Spleen (tissue), 11 donors: Measurements from ENCODE around the gene JMJD1C. TPM values are rescaled to one million over a fixed set of nuclear protein-coding genes. Genes with fewer than 3 reads are reported as not detected.

Source experiments
- DNase-seq: peaks from one replicate; pipeline ENCODE4 v3.0.0-alpha.2; 2020
- H3K27ac ChIP-seq, 8 donors: fragments of 200-600 bp; sonication (generic) in 7 of 8; 1 replicate in 4 of 8; 2 replicates in 4 of 8; pipeline versions ENCODE4 v1.5.0 to v1.8.0; 2016 to 2021; ENCODE audit warnings: inconsistent platforms in 4 of 8, mild to moderate bottlenecking in 4 of 8, moderate library complexity in 1 of 8
- H3K27me3 ChIP-seq, 7 donors: fragments of 200-600 bp; sonication (generic) in 6 of 7; replicated peaks in 1 of 7; 1 replicate in 4 of 7; 2 replicates in 3 of 7; pipeline versions ENCODE4 v1.5.0 to v1.8.0; 2016 to 2021; ENCODE audit warnings: inconsistent platforms in 3 of 7, mild to moderate bottlenecking in 1 of 7
- H3K36me3 ChIP-seq, 6 donors: fragments of 200-600 bp; sonication (generic) in 5 of 6; 1 replicate in 4 of 6; 2 replicates in 2 of 6; pipeline versions ENCODE4 v1.5.0 to v1.8.0; 2016 to 2021; ENCODE audit warnings: inconsistent platforms in 2 of 6
- H3K4me1 ChIP-seq, 6 donors: fragments of 200-600 bp; sonication (generic) in 5 of 6; 1 replicate in 3 of 6; 2 replicates in 3 of 6; pipeline versions ENCODE4 v1.5.0 to v1.8.0; 2016 to 2021; ENCODE audit warnings: inconsistent platforms in 3 of 6
- H3K4me3 ChIP-seq, 8 donors: fragments of 200-600 bp; sonication (generic) in 7 of 8; 1 replicate in 4 of 8; 2 replicates in 4 of 8; pipeline versions ENCODE4 v1.5.0 to v1.8.0; 2016 to 2021; ENCODE audit warnings: inconsistent platforms in 4 of 8, mild to moderate bottlenecking in 4 of 8, moderate library complexity in 2 of 8
- H3K9me3 ChIP-seq, 8 donors: fragments of 200-600 bp; sonication (generic) in 7 of 8; 1 replicate in 4 of 8; 2 replicates in 4 of 8; pipeline versions ENCODE4 v1.5.0 to v1.8.0; 2016 to 2021; ENCODE audit warnings: inconsistent platforms in 4 of 8
- POLR2A ChIP-seq, 3 donors: fragments of 450-650 bp; IDR thresholded peaks; one replicate each; pipeline ENCODE4 v1.5.1; 2017; ENCODE audit warnings: antibody characterized with exemption in 3 of 3, mild to moderate bottlenecking in 1 of 3
- POLR2AphosphoS5 ChIP-seq, 3 donors: sonication (generic); formaldehyde crosslinking; IDR thresholded peaks; one replicate each; pipeline ENCODE4 v1.5.1; 2017; ENCODE audit warnings: antibody characterized with exemption in 3 of 3
- WGBS, 5 donors: extraction: QIAGEN DNeasy Blood & Tissue Kit in 3 of 5; methylation state at CpG; one replicate each; pipeline versions ENCODE4 v1.1.5 to v1.1.7; 2013 to 2018; 5-methylcytosine and 5-hydroxymethylcytosine counted together
- intact Hi-C: fragments of 100-400 bp; cut with DNase I; formaldehyde crosslinking; loops from one replicate; pipeline ENCODE4 v1.15.0; 2023; ENCODE audit warnings: low total_unique reads
- polyA plus RNA-seq, 3 donors: library from polyadenylated mRNA; stranded (reverse); fragments of 200-250 nt; gene quantifications; one replicate each; pipeline ENCODE4 v1.2.1, GENCODE V29; 2013
- total RNA-seq, 7 donors: library from RNA; depleted of rRNA in 3 of 7; stranded (reverse); fragments of >200 nt in 3 of 7; fragmentation: NEBNext Ultra II Directional in 4 of 7; extraction: Animal tissue kit (Norgen Biotek cat#: 25700) in 4 of 7; gene quantifications; one replicate each; pipeline versions ENCODE4 v1.1.0 to v1.2.1, GENCODE V29; 2016 to 2021
- TF ChIP-seq, protein P1 (sequence below), 11 experiments: fragments of 200-600 bp in 7 of 11; fragments of 450-650 bp in 4 of 11; sonication (generic) in 4 of 11; IDR thresholded peaks in 8 of 11; conservative IDR thresholded peaks in 3 of 11; 1 replicate in 7 of 11; 2 replicates in 4 of 11; pipeline versions ENCODE4 v1.4.0 to v1.8.0; 2016 to 2021; ENCODE audit warnings: antibody characterized with exemption in 11 of 11, inconsistent platforms in 4 of 11, mild to moderate bottlenecking in 1 of 11
- donor health status: healthy with polysubstance abuse.
- donor health status: DM: no; HTN: no; CAD: no; lungs with moderate emphysema.
- donor health status: DM: no; HTN: no; CAD: no.
- donor health status: Bipolar disorder and iron deficiency.
- donor health status: healthy.
- donor health status: DM: no; HTN: no; CAD: no.
- donor health status: DM: yes; HTN: yes; CAD: no.

JMJD1C gene
- total and polyA plus RNA-seq, 10 donors, result 54.3 to 272 (median 137) TPM

DNA sequence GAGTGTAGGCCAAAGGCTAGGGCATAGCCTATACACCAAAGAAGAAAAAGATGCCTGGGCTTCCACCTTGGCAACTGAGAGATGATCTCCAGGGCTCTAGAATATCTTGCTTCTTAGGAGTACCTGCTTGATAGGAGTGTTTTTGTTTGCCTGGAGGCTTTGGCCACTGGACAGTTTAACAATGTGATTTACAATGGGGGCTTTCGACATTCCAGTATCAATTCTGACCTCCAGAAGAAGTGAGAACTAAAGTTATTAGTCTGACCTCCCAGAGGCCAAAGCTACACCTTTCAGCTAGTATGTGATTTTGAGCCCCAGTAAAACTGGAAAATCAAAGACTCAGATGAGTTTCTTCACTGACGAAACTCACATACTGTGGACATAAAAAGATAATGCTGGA, 96.1 kb downstream of the JMJD1C start:
- intact Hi-C loops, result no loop called here
- TF ChIP-seq, protein P1, sequence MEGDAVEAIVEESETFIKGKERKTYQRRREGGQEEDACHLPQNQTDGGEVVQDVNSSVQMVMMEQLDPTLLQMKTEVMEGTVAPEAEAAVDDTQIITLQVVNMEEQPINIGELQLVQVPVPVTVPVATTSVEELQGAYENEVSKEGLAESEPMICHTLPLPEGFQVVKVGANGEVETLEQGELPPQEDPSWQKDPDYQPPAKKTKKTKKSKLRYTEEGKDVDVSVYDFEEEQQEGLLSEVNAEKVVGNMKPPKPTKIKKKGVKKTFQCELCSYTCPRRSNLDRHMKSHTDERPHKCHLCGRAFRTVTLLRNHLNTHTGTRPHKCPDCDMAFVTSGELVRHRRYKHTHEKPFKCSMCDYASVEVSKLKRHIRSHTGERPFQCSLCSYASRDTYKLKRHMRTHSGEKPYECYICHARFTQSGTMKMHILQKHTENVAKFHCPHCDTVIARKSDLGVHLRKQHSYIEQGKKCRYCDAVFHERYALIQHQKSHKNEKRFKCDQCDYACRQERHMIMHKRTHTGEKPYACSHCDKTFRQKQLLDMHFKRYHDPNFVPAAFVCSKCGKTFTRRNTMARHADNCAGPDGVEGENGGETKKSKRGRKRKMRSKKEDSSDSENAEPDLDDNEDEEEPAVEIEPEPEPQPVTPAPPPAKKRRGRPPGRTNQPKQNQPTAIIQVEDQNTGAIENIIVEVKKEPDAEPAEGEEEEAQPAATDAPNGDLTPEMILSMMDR (IDR thresholded peaks at IDR 0.05 in 8 of 11, conservative IDR thresholded peaks at IDR 0.05 in 3 of 11), result no peak
- no peak for TF ChIP-seq POLR2AphosphoS5 (IDR thresholded peaks at IDR 0.05)
- TF ChIP-seq POLR2A (IDR thresholded peaks at IDR 0.05), result no peak
- WGBS, 5 donors, result 94 to 100% (median 97%) methylated on average over 2 of the region's 2 CpGs

DNA sequence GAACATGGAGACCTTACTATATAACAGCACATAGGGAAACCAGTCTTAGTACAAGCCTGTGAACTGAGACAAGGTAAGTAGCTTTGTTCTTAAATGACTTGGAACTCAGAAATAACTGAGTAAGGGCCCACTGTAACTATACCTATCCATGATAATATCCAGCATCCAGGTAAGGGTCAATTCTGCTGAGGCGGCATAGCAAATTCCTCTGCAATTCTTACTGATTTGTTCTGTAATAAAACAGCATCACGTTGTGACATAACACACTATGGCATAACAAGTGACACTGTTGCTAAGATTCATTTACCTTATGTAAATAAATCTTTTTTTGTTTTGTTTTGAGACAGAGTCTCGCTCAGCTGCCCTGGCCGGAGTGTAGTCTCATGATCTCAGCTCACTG, 97.4 kb downstream of the JMJD1C start:
- Histone ChIP-seq H3K27me3 (no peaks in the 10 kb centered on the region), H3K9me3 (no peaks in the 10 kb centered on the region), H3K4me3 (no peak overlapping the region), H3K4me1 (peaks cover 0 to 8% (median 0%) of the 10 kb centered on the region in 6 donors), H3K27ac (no peak overlapping the region), H3K36me3 (no peaks in the 10 kb centered on the region)
- TF ChIP-seq POLR2AphosphoS5 (IDR thresholded peaks at IDR 0.05) (no peak), POLR2A (IDR thresholded peaks at IDR 0.05) (no peak)
- TF ChIP-seq, protein P1 (IDR thresholded peaks at IDR 0.05 in 8 of 11, conservative IDR thresholded peaks at IDR 0.05 in 3 of 11), result no peak
- intact Hi-C loops, result no loop called here
- no peak for DNase-seq
- WGBS, 5 donors, result 89 to 95% (median 93%) methylated on average over 4 of the region's 4 CpGs

More for the DNA sequence above, 96.1 kb downstream of the JMJD1C start:
- peaks cover 0 to 7% (median 0%) of the 10 kb centered on the region in 6 donors for H3K4me1 ChIP-seq
- no peaks in the 10 kb centered on the region for H3K9me3 ChIP-seq
- no peak overlapping the region for H3K27ac ChIP-seq
- H3K27me3 ChIP-seq, result no peaks in the 10 kb centered on the region
- no peak for DNase-seq
- no peak overlapping the region for H3K4me3 ChIP-seq
- H3K36me3 ChIP-seq, result no peaks in the 10 kb centered on the region

DNA sequence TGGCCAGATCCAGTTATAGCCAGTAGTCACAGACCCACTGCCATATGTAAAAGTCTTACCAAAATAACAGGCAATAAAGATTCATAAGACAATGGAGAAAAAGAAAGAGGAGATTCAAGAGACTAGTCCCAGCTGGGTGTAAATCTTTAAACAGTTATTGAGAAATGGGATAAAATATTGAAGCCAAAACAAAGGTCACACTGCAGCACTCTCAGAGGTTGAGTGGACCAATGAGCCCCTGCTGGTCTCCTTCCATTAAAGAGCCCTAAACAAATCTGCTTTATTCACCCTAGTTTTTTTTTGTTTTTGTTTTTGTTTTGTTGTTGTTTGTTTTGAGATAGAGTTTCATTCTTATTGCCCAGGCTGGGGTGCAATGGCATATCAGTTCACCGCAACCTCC, 98.8 kb downstream of the JMJD1C start:
- H3K4me3 ChIP-seq, result no peak overlapping the region
- TF ChIP-seq POLR2A (IDR thresholded peaks at IDR 0.05), result no peak
- no peaks in the 10 kb centered on the region for H3K36me3 ChIP-seq
- 96 to 100% (median 100%) methylated on average over 1 of the region's 1 CpG for WGBS, 5 donors
- peaks cover 0 to 8% (median 0%) of the 10 kb centered on the region in 6 donors for H3K4me1 ChIP-seq
- no peak overlapping the region for H3K27ac ChIP-seq
- no peak for DNase-seq
- intact Hi-C loops, result no loop called here
- H3K27me3 ChIP-seq, result no peaks in the 10 kb centered on the region
- no peaks in the 10 kb centered on the region for H3K9me3 ChIP-seq

DNA sequence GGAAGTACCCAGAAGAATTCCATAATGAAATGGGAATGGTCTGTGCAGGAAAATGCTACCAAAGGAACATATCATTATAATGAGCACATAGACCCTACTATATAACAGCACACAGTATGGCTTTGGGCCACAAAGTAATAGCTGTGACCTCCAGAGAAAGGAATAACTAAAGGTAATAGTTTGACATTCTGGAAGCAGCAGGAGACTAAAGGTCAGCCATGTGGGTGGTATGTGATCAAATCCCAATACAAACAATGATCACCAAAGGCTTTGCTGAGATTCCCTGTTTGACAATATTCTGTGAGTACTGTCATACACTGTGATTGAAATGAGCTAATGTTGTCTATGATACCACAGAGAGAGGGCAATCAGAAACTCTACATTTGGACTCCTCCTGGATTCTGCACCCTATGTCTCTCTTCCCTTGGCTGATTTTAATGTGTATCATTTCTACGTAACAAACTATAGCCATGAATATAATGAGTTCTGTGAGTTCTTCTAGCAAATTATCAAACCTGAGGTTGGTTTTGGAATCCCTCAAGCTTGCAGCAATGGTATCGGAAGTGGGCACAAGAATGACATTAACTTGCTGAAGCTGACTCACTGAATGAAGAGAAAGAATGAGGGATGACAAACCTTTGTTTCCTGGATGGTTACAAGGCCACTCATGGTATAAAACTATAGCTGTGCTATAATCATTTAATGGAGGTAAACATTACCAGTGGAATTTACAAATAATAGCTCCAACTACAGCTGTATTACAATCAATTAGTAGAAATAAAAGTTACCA, 99.6 kb downstream of the JMJD1C start:
- no peak overlapping the region for H3K27ac ChIP-seq
- 97 to 100% (median 99%) methylated on average over 2 of the region's 2 CpGs for WGBS, 5 donors
- no peaks in the 10 kb centered on the region for H3K9me3 ChIP-seq
- H3K4me3 ChIP-seq, result no peak overlapping the region
- intact Hi-C loops, result no loop called here
- H3K27me3 ChIP-seq, result no peaks in the 10 kb centered on the region
- TF ChIP-seq POLR2AphosphoS5 (IDR thresholded peaks at IDR 0.05) (no peak), POLR2A (IDR thresholded peaks at IDR 0.05) (no peak)
- TF ChIP-seq, protein P1 (IDR thresholded peaks at IDR 0.05 in 8 of 11, conservative IDR thresholded peaks at IDR 0.05 in 3 of 11), result no peak
- no peaks in the 10 kb centered on the region for H3K36me3 ChIP-seq
- peaks cover 0 to 14% (median 2%) of the 10 kb centered on the region in 6 donors for H3K4me1 ChIP-seq
- no peak for DNase-seq
